HG02798 (cell line): ENCODE data around the gene GMDS.

Experiments
- ATAC-seq: cut with Tn5 transposase; IDR thresholded peaks from one replicate; pipeline ENCODE4 v1.9.1; 2021; ENCODE audit warnings: mild to moderate bottlenecking; ENCODE audit not compliant: unreplicated experiment, poor library complexity

The GMDS gene

GRCh38 chr6:1605893-1606779 lies 639.3 kb downstream of the GMDS start:
- no peak for ATAC-seq

- no peak for ATAC-seq
Observed at GRCh38 chr6:1605004-1605892, 640.2 kb downstream of the GMDS start.

- ATAC-seq: peak; percentile 77
Observed at GRCh38 chr6:1604158-1605003, 641.0 kb downstream of the GMDS start.

DNA sequence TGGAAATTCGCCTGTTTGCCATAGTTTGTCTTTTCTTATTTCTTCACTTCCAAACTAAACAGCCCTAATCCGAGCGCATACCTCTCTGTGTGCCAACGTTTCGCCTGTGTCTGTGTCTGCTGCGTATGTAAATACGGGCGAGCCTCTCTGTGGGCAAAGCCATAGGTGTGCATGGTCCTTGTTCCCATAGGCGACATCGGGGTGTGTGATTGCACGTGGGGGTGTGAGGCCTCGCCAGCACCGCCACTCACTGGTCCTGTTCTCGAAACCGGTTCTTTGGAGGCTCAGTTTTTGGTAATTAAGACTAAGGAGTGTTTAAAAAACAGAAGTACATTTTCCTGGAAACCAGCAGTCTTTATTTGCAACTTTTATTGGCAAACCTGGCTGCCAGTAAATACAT lies 641.7 kb downstream of the GMDS start:
- no peak for ATAC-seq

DNA sequence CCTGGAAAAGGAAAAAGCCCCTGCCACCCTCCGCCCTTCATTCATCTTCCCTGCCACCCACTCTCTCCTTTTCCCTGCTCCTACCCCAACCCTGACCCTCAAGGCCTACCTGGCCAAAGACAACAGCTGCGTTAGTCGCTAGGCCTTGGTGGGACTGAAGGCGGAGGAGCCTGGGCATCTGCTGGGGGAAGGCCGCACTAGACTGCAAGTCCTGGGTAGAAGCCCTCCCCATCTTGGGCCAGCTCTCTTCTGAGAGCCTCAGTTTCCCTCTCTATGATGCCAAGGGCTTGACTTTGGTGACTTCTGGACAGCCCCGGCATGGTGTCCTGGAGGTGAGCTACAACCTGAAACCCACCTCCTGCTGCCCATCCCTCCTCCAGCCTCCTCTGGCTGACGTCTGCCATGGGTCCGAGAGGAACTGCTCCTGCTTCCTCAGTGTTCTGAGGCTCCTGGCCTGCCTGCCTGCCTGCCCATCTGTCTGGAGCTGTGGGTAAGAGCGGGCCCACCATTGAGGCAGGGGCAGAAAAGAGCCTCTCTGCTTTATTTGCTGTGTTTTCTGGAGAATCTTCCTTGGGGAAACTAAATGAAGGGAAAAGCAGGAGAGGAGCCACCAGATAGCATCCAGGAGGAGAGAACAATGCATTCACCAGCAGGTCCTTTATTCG lies 643.2 kb downstream of the GMDS start:
- ATAC-seq: no peak

- ATAC-seq: no peak
Observed at GRCh38 chr6:1601158-1602048, 644.0 kb downstream of the GMDS start.

GRCh38 chr6:1600764-1601157 lies 644.6 kb downstream of the GMDS start:
- ATAC-seq: no peak

GRCh38 chr6:1600063-1600763 lies 645.2 kb downstream of the GMDS start:
- ATAC-seq: no peak

GRCh38 chr6:1599469-1599868 lies 645.9 kb downstream of the GMDS start:
- ATAC-seq: no peak

DNA sequence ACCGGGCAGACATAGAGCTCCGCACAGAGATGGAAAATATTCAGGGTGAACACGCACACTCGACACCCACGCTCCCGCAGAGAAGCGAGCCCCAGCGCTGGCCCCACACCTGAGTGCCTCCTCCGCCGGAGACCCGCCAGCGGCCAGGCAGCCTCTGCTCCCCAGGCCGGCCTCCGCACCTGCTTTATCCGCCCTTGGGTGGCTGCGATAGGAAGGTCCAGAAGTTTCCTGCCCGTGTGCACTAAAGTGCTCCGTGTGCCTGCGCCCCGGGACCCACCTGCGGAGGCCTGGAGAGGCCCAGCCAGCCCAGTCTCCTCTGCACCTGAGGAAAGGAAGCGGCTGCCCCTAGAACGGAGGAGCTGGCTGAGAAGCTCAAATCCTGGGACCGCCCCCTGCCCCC lies 646.5 kb downstream of the GMDS start:
- ATAC-seq: no peak

DNA sequence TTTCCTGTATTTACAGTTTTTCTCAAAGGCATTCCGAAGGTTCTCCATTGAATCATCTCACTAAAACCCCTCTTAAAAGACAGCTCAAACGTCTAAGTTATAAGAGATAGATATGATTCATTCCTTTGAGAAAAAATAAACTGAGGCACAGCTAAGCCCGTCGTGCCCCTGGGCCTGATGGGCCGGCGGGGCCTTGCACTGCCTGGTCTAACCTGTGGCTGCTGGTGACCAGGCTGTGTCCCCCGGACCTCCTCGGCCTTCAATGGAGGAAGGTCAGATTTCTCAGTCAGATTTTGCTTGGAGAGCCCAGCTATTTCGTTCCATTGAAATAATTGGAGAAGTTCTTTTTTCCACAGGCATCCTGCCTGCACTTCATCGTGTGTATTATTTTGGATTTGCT lies 647.0 kb downstream of the GMDS start:
- ATAC-seq: no peak

DNA sequence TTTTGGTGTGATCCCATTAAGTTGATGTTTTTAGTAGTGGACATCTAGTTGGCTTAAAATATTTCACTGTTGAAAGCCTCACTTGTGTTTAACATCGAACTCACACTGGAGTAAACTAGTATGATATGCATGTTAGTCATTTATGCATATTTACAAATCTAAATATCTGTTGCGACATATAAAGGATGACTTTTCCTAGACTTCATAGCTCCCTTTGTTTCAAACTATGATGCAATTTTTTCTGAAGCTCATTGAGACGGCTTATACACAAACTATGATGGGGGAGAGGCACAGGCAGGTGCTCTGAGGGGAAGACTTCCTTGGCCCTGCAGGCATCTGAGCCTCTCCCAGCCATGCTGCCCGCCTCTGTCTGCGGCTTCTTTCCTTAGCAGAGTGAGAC lies 647.5 kb downstream of the GMDS start:
- ATAC-seq: no peak

- ATAC-seq: no peak
Observed at GRCh38 chr6:1597121-1597744, 648.2 kb downstream of the GMDS start.

GRCh38 chr6:1596088-1596852 lies 649.1 kb downstream of the GMDS start:
- ATAC-seq: peak; percentile 71

DNA sequence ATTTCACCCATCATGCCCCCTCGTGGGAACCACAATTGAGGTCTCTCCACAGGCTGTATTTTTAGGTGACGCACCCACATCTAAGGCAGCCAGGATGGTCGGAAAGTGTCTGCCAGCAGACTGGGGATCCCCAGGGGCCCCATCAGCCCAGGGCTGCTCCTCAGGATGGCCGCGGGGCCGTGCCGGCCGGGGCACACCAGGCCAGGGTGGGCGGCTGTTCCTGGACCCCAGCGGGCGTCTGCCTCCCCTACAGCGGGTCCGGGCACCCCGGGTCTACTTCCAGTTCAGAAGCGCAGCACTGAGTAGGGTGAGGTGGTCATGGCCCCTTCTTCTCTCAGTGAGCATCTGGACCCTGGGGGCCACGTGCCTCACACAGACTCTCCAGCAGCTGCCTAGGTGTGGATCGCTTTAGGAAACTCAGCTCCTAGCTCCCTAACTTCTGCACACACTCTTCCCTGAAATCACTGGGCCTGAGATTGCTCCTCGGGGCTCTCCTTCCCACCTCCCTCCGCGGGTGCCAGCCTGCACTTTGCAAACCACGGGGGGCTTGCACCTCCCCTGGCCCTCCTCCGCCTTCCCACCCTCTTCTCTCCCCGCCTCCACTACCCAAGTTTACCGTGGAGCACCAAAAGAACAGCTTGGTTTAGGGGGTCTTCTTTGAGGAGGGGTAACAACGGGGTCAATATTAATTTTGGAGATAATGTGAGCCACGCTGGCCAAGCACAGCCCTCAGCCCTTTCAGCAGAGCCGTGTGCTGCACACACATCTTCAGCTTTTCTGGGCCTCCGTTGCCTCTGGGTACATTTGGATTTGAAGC lies 649.9 kb downstream of the GMDS start:
- ATAC-seq: no peak

GRCh38 chr6:1594445-1595200 lies 650.8 kb downstream of the GMDS start:
- ATAC-seq: no peak
